Tibial nerve (tissue), 4 donors: ENCODE results near the gene GSK3B. TPM values are rescaled to one million over a fixed set of nuclear protein-coding genes. Genes with fewer than 3 reads are reported as not detected.

ENCODE experiments used
- DNase-seq, 2 donors: peaks; one replicate each; pipeline ENCODE4 v3.0.0-alpha.2; 2019; ENCODE audit warnings: low spot score in 2 of 2
- H3K27ac ChIP-seq, 4 donors: fragments of 200-600 bp; sonication (generic) in 3 of 4; one replicate each; pipeline ENCODE4 v1.5.1; 2017 to 2019; ENCODE audit warnings: mild to moderate bottlenecking in 1 of 4
- H3K27me3 ChIP-seq, 2 donors: fragments of 200-600 bp; sonication (generic) in 1 of 2; one replicate each; pipeline versions ENCODE4 v1.5.1 to v1.6.0; 2017 to 2019
- H3K36me3 ChIP-seq, 3 donors: fragments of 200-600 bp; sonication (generic); one replicate each; pipeline ENCODE4 v1.5.1; 2018 to 2019
- H3K4me1 ChIP-seq, 4 donors: fragments of 200-600 bp; sonication (generic) in 3 of 4; one replicate each; pipeline ENCODE4 v1.5.1; 2017 to 2019
- H3K4me3 ChIP-seq, 4 donors: fragments of 200-600 bp; sonication (generic) in 3 of 4; one replicate each; pipeline ENCODE4 v1.5.1; 2017 to 2019; ENCODE audit warnings: mild to moderate bottlenecking in 1 of 4, moderate library complexity in 1 of 4
- H3K9me3 ChIP-seq, 4 donors: fragments of 200-600 bp; sonication (generic) in 3 of 4; one replicate each; pipeline ENCODE4 v1.5.1; 2017 to 2019
- EP300 ChIP-seq, 2 donors: sonication (generic); formaldehyde crosslinking; IDR thresholded peaks; one replicate each; pipeline ENCODE4 v1.6.1; 2017; ENCODE audit warnings: antibody characterized with exemption in 2 of 2, mild to moderate bottlenecking in 1 of 2
- POLR2A ChIP-seq, 2 donors: fragments of 450-650 bp; IDR thresholded peaks; one replicate each; pipeline ENCODE4 v1.6.1; 2017; ENCODE audit warnings: antibody characterized with exemption in 2 of 2, mild to moderate bottlenecking in 2 of 2, moderate library complexity in 2 of 2
- WGBS, 2 donors: methylation state at CpG; one replicate each; pipeline ENCODE4 v1.1.5; 2018; 5-methylcytosine and 5-hydroxymethylcytosine counted together
- total RNA-seq, 4 donors: library from RNA; depleted of rRNA; stranded (reverse); fragments of >200 nt; gene quantifications; one replicate each; pipeline ENCODE4 v1.1.0, GENCODE V29; 2016
- TF ChIP-seq, protein P1 (sequence below), 5 experiments: fragments of 200-600 bp in 3 of 5; fragments of 450-650 bp in 2 of 5; sonication (generic) in 3 of 5; IDR thresholded peaks; one replicate each; pipeline ENCODE4 v1.5.1; 2016 to 2019; ENCODE audit warnings: antibody characterized with exemption in 5 of 5, mild to moderate bottlenecking in 3 of 5, moderate library complexity in 2 of 5

Gene GSK3B
- total RNA-seq, 4 donors from 2014 or later = 22.6 to 39.3 (median 28.5) TPM

DNA sequence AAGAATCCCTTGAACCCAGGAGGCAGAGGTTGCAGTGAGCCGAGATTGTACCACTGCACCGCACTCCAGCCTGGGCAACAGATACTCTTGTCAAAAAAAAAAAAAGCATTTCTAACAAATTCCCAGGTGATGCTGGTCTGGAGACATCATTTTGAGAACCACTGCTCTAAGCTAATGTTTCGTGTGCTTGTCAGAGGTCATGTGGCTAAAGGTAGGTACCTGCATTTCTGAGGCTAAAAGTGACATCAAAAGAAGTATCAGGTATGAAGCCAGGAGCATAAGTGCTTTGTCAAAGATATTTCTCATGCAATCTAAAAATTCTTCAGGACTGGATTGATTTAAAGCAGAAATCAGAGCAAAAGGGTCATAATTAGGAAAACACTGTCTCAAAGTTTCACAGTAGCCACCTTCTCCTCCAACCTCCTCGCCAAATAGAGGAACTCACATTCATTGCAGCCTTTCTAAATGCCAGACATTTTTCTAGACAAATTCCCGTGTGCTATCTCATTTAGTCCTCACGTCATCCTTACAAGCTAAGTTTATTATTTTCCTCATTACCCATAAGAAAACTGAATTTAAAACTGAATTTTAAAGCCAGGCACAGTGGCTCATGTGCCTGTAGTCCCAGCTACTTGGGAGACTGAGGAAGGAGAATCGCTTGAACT lies 25.7 kb upstream of the GSK3B start:
- Histone ChIP-seq H3K9me3 (peaks cover 0 to 40% (median 0%) of the 10 kb centered on the region in 4 donors), H3K27me3 (no peaks in the 10 kb centered on the region), H3K36me3 (no peaks in the 10 kb centered on the region), H3K4me1 (no peaks in the 10 kb centered on the region), H3K27ac (no peak overlapping the region), H3K4me3 (no peak overlapping the region)
- DNase-seq = no peak
- TF ChIP-seq POLR2A (IDR thresholded peaks at IDR 0.05) (no peak), EP300 (IDR thresholded peaks at IDR 0.05) (no peak)
- TF ChIP-seq, protein P1, sequence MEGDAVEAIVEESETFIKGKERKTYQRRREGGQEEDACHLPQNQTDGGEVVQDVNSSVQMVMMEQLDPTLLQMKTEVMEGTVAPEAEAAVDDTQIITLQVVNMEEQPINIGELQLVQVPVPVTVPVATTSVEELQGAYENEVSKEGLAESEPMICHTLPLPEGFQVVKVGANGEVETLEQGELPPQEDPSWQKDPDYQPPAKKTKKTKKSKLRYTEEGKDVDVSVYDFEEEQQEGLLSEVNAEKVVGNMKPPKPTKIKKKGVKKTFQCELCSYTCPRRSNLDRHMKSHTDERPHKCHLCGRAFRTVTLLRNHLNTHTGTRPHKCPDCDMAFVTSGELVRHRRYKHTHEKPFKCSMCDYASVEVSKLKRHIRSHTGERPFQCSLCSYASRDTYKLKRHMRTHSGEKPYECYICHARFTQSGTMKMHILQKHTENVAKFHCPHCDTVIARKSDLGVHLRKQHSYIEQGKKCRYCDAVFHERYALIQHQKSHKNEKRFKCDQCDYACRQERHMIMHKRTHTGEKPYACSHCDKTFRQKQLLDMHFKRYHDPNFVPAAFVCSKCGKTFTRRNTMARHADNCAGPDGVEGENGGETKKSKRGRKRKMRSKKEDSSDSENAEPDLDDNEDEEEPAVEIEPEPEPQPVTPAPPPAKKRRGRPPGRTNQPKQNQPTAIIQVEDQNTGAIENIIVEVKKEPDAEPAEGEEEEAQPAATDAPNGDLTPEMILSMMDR (IDR thresholded peaks at IDR 0.05) = no peak
- WGBS, 2 donors = 88 to 90% methylated on average over 7 of the region's 7 CpGs

DNA sequence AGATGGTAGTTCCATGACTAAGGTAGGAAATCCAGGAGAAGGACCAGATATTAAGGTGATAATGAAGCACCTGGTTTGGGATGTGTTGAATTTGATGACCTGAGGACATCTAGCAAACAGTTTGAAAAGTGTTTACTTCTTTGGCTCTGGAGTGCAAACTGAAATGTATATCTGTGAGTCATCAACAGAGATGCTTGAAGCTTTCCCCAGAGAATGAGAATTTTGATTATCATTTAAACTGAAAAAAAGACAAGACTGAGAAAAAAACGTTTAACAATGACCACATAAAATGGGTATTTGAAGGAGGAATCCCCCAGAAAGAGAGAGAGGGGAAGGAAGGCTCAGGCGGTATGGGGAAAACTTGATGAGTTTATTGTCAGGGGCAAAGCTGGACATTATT lies 20.7 kb upstream of the GSK3B start:
- Histone ChIP-seq H3K9me3 (peaks cover 0 to 22% (median 0%) of the 10 kb centered on the region in 4 donors), H3K36me3 (no peaks in the 10 kb centered on the region), H3K4me3 (no peak overlapping the region), H3K4me1 (no peaks in the 10 kb centered on the region), H3K27me3 (no peaks in the 10 kb centered on the region), H3K27ac (no peak overlapping the region)
- WGBS, 2 donors = 55% methylated on average over 2 of the region's 2 CpGs
- DNase-seq = no peak
- TF ChIP-seq POLR2A (IDR thresholded peaks at IDR 0.05) = no peak
- no peak for TF ChIP-seq EP300 (IDR thresholded peaks at IDR 0.05)
- TF ChIP-seq, protein P1 (IDR thresholded peaks at IDR 0.05) = no peak

DNA sequence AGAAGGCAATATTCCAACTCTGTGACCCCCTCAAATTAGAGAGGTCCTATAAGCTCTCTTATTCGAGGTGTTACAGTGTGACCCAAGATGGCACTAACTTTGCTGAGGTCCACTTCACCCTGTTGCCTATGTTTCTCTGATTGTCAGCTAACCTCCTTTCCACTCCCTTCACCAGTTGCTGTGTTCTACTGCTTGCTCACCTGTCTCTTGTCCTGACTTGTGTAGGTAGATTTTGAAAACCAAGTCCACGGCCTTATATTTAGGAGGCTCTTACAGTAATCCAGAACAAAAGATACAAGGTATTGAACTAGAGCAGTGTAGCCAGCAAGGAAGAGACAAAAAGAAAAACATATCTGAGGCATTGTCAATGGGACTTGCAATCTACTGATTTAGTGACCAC lies 20.1 kb upstream of the GSK3B start:
- H3K27me3 ChIP-seq = no peaks in the 10 kb centered on the region
- H3K4me1 ChIP-seq = no peaks in the 10 kb centered on the region
- H3K36me3 ChIP-seq = no peaks in the 10 kb centered on the region
- no peak overlapping the region for H3K27ac ChIP-seq
- TF ChIP-seq EP300 (IDR thresholded peaks at IDR 0.05) = no peak
- TF ChIP-seq, protein P1 (IDR thresholded peaks at IDR 0.05) = no peak
- no peak for TF ChIP-seq POLR2A (IDR thresholded peaks at IDR 0.05)
- WGBS, 2 donors = 97 to 100% methylated on average over 2 of the region's 2 CpGs
- peaks cover 0 to 19% (median 0%) of the 10 kb centered on the region in 4 donors for H3K9me3 ChIP-seq
- no peak for DNase-seq
- H3K4me3 ChIP-seq = no peak overlapping the region

DNA sequence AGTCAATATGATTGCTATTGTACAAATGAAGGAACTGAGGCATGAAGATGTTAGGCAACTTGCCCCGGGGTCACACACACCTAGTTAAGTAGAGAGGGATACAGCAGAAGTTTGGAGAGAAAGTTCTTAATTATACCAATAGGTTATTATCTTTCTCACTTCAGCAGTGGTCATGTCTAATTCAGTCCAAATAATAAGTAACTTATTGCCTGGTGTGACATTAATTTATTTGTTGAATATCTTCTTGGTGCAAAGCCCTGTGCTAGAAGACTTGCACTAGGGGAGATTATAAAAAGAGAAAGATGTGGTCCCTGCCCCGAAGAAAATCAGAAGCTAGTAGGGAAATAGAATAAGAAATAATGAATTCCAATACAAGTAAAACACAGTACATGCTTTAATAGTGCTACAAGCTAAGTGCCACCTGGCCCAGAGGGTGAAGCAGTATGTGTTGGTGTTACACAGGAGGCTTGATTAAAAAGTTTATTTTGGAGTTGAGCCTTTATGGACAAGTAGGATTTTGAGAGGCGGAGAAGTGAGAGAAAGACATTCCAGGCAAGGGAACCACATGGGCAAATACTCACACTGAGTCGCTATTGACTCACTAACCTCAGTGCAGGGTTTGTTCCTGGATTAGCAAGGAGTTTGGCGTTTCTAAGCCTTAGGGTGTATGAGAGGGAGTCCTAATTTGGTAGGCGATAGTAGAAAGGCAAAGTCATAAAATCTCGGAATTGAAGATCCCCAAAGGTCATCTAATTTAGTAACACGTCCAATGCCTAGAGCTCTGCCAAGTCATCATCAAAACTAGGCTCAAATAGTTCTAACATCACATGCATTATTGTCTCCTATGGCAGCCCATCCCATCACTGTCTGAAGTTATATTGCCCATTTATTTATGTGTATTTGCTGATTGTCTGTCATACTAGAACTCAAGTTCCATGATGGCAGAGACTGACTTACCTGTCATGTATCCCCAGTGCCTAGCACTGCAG lies 19.2 kb upstream of the GSK3B start:
- DNase-seq = no peak
- Histone ChIP-seq H3K27ac (no peak overlapping the region), H3K4me3 (no peak overlapping the region), H3K4me1 (no peaks in the 10 kb centered on the region), H3K9me3 (peaks cover 0 to 19% (median 0%) of the 10 kb centered on the region in 4 donors), H3K27me3 (no peaks in the 10 kb centered on the region), H3K36me3 (peaks cover 0 to 8% (median 0%) of the 10 kb centered on the region in 3 donors)
- WGBS, 2 donors = 74 to 81% methylated on average over 7 to 8 of the region's 8 CpGs
- TF ChIP-seq EP300 (IDR thresholded peaks at IDR 0.05) = no peak
- TF ChIP-seq, protein P1 (IDR thresholded peaks at IDR 0.05) = no peak
- no peak for TF ChIP-seq POLR2A (IDR thresholded peaks at IDR 0.05)

DNA sequence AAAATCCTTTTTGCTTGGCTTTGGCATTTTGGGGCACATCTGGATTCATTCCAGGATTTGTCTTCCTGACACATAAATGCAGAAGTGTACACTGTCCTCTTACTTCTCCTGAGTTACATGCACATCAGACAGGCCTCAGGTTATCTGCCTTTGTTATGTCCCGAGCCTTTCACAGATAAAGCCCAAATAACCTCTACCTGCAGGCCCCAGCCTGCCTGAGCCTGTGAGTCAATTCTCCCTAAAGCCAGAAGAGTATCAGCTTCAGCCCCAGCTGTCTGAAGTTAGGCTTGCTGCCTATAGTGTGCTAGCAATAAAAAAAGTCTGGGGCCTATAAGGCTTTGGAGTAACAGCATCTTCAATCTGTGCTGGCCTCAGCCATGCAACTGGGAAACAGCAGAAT lies 17.7 kb upstream of the GSK3B start:
- Histone ChIP-seq H3K36me3 (peaks cover 0 to 11% (median 0%) of the 10 kb centered on the region in 3 donors), H3K27ac (no peak overlapping the region), H3K27me3 (no peaks in the 10 kb centered on the region), H3K4me3 (no peak overlapping the region), H3K9me3 (peaks cover 0 to 9% (median 0%) of the 10 kb centered on the region in 4 donors), H3K4me1 (no peaks in the 10 kb centered on the region)
- WGBS, 2 donors = 82 to 100% methylated on average over 1 of the region's 1 CpG
- DNase-seq = no peak
- TF ChIP-seq POLR2A (IDR thresholded peaks at IDR 0.05) (no peak), EP300 (IDR thresholded peaks at IDR 0.05) (no peak)
- TF ChIP-seq, protein P1 (IDR thresholded peaks at IDR 0.05) = no peak
